Kidney tubule cell (primary cell): ENCODE measurements around the gene SYNGR3.

Experiments used
- DNase-seq: peaks from one replicate; pipeline ENCODE4 v3.0.0-alpha.2; 2018; ENCODE audit warnings: low spot score

Gene SYNGR3

GRCh38 chr16:1992704-1993317, 3.0 kb downstream of the SYNGR3 start:
- DNase-seq = no peak

GRCh38 chr16:1993731-1994131, 4.0 kb downstream of the SYNGR3 start:
- peak; percentile 90 for DNase-seq

- DNase-seq = no peak
Measured at GRCh38 chr16:1997494-1998359, 8.0 kb downstream of the SYNGR3 start.

- no peak for DNase-seq
Measured at GRCh38 chr16:1998360-1998835, 8.6 kb downstream of the SYNGR3 start.

- no peak for DNase-seq
Measured at GRCh38 chr16:1998852-1999801, 9.4 kb downstream of the SYNGR3 start.

- DNase-seq = no peak
Measured at GRCh38 chr16:1999866-2000514, 10.2 kb downstream of the SYNGR3 start.

GRCh38 chr16:2001035-2001434, 11.3 kb downstream of the SYNGR3 start:
- DNase-seq = no peak

- no peak for DNase-seq
Measured at GRCh38 chr16:2001456-2002355, 11.9 kb downstream of the SYNGR3 start.

GRCh38 chr16:2002406-2003230, 12.8 kb downstream of the SYNGR3 start:
- no peak for DNase-seq

- DNase-seq = no peak
Measured at GRCh38 chr16:2003231-2003826, 13.6 kb downstream of the SYNGR3 start.

- peak; percentile 89 for DNase-seq
Measured at GRCh38 chr16:2003827-2004641, 14.3 kb downstream of the SYNGR3 start.

- no peak for DNase-seq
Measured at GRCh38 chr16:2004795-2005517, 15.2 kb downstream of the SYNGR3 start.

- DNase-seq = no peak
Measured at GRCh38 chr16:2005646-2006045, 15.9 kb downstream of the SYNGR3 start.

GRCh38 chr16:2006317-2006716, 16.5 kb downstream of the SYNGR3 start:
- no peak for DNase-seq

GRCh38 chr16:2007081-2007836, 17.5 kb downstream of the SYNGR3 start:
- DNase-seq = no peak

- DNase-seq = peak; percentile 48
Measured at GRCh38 chr16:2008009-2008526, 18.3 kb downstream of the SYNGR3 start.
